MCF 10A (cell line): ENCODE data around the gene PXDC1. TPM values are rescaled to one million over a fixed set of nuclear protein-coding genes. Genes with fewer than 3 reads are reported as not detected.

Experiments used
- BruUV-seq: library from RNA; stranded (reverse); fragments of 400-500 nt; replicated peaks from 2 replicates; lab custom pipeline; 2021; lab: Mats Ljungman, UMichigan
- CTCF ChIA-PET: fragments of 300-600 bp; sonication (Branson Sonifier 250); formaldehyde crosslinking; extraction: SDS; loops from one replicate; lab custom pipeline; 2021; ENCODE audit warnings: antibody characterized with exemption, inconsistent platforms; lab: Yijun Ruan, JAX
- POLR2A ChIA-PET: fragments of 300-600, 350-650 bp; sonication (Branson Sonifier 250); formaldehyde crosslinking; extraction: SDS; loops from one replicate; lab custom pipeline; 2020; ENCODE audit warnings: antibody characterized with exemption, inconsistent platforms; lab: Yijun Ruan, JAX
- DNase-seq: peaks from one replicate; pipeline ENCODE4 v3.0.0-alpha.2; 2018; ENCODE audit not compliant: unreplicated experiment
- H3K27ac Mint-ChIP-seq: one replicate; pipeline ENCODE4 v1.8.0; 2022; ENCODE audit warnings: mild to moderate bottlenecking, low read depth, mixed read lengths; ENCODE audit not compliant: unreplicated experiment
- H3K27me3 Mint-ChIP-seq: one replicate; pipeline ENCODE4 v1.8.0; 2022; ENCODE audit warnings: mixed read lengths; ENCODE audit not compliant: insufficient read depth, unreplicated experiment
- H3K36me3 Mint-ChIP-seq: one replicate; pipeline ENCODE4 v1.8.0; 2022; ENCODE audit warnings: mild to moderate bottlenecking, moderate library complexity, mixed read lengths; ENCODE audit not compliant: insufficient read depth, unreplicated experiment
- H3K4me1 Mint-ChIP-seq: one replicate; pipeline ENCODE4 v1.8.0; 2022; ENCODE audit warnings: mixed read lengths; ENCODE audit not compliant: insufficient read depth, unreplicated experiment
- H3K4me3 Mint-ChIP-seq: one replicate; pipeline ENCODE4 v1.8.0; 2022; ENCODE audit warnings: mild to moderate bottlenecking, moderate library complexity, mixed read lengths; ENCODE audit not compliant: unreplicated experiment
- H3K9me3 Mint-ChIP-seq: one replicate; pipeline ENCODE4 v1.8.0; 2022; ENCODE audit warnings: mixed read lengths; ENCODE audit not compliant: unreplicated experiment
- intact Hi-C: fragments of 100-400 bp; cut with micrococcal nuclease; formaldehyde crosslinking; loops from 2 replicates; pipeline ENCODE4 v1.14.1; 2022
- total RNA-seq: library from RNA; stranded (reverse); gene quantifications from 2 replicates; pipeline ENCODE4 v1.2.3, GENCODE V29; 2022
- TF ChIP-seq, protein P1 (sequence below): fragments of 200-600 bp; IDR thresholded peaks from one replicate; pipeline ENCODE4 v1.8.0; 2022; ENCODE audit warnings: antibody characterized with exemption, mild to moderate bottlenecking; ENCODE audit not compliant: unreplicated experiment

The PXDC1 gene
- total RNA-seq, 1 experiment from 2014 or later, result 48.1 TPM

DNA sequence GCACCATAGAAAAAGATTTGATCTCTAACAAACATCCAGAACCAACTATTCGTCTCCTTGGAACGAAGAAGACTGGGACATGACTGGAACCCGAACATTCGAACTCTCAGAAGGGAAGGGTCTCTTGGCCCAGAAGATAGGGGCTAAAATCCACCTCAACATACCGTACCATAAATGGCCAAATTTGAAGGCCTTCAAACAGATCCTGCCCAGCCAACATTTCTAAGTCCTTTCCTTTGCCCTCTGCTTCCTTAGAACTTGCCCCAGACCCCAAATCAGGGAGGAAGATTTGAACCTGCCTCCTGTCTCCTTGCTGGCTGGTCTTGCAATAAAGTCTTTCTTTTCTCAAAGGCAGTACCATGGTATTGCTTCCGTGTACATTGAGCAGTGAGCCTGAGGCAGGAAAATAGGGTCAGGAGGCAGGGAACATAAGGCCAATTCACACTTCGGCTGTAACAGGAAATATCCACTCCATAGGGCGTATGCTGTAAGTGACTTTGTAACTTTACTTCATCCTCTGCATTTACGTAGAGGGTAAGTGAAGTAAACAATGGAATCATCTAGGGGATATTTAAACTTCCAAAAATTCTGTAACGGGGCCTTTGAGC is 1.8 kb upstream of the PXDC1 start:
- H3K4me1 Mint-ChIP-seq, result peaks cover 13% of the 10 kb centered on the region
- BruUV-seq, result TSS peak; percentile 45
- ChIA-PET POLR2A (interaction anchor here (1.6 kb wide), 1 partner anchor 95 kb away, joined by 5 read pairs; no protein-coding TSS in a partner anchor), CTCF (interaction anchor here (0.9 kb wide), 1 partner anchor 135 kb away, joined by 3 read pairs; no protein-coding TSS in a partner anchor)
- DNase-seq, result no peak
- H3K36me3 Mint-ChIP-seq, result peaks cover 7% of the 10 kb centered on the region
- no peak overlapping the region for H3K27ac Mint-ChIP-seq
- no peaks in the 10 kb centered on the region for H3K27me3 Mint-ChIP-seq
- intact Hi-C loops, result no loop called here
- no peaks in the 10 kb centered on the region for H3K9me3 Mint-ChIP-seq
- TF ChIP-seq, protein P1, sequence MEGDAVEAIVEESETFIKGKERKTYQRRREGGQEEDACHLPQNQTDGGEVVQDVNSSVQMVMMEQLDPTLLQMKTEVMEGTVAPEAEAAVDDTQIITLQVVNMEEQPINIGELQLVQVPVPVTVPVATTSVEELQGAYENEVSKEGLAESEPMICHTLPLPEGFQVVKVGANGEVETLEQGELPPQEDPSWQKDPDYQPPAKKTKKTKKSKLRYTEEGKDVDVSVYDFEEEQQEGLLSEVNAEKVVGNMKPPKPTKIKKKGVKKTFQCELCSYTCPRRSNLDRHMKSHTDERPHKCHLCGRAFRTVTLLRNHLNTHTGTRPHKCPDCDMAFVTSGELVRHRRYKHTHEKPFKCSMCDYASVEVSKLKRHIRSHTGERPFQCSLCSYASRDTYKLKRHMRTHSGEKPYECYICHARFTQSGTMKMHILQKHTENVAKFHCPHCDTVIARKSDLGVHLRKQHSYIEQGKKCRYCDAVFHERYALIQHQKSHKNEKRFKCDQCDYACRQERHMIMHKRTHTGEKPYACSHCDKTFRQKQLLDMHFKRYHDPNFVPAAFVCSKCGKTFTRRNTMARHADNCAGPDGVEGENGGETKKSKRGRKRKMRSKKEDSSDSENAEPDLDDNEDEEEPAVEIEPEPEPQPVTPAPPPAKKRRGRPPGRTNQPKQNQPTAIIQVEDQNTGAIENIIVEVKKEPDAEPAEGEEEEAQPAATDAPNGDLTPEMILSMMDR, result no peak
- peak overlapping the region; percentile 81 for H3K4me3 Mint-ChIP-seq

DNA sequence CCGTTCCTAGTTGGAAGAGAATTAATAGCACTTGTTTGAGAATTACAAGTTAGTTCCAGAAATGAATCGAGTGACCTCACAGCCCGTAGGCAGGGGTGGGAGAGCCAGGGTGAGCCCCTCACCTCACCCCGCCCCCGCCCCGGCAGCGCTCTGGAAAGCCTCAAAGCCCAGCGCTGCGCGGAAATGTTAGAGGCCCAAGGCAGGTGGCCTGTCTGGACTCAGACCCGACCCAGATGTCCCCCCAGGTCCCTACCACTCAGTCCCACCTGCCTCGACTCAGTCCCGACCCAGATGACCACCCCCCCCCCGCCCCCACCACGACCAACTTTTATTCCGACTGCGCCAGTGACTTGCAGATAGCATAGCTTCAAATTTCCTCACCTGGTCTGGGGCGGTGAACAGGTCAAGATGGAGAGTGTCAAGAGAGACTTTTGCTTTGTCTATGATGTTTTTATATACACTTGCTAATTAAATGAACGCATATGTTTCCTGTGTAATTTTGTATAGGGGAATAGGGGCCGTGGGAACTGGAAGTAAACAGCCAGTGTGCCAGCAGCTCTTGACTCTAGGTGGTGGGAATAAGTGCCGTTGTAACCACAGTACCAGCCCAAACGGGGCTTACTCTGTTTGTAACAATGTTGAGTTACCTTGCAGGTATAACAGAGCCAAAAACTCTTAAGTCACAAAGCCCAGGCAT is 1.2 kb upstream of the PXDC1 start:
- no peak for DNase-seq
- peaks cover 7% of the 10 kb centered on the region for H3K36me3 Mint-ChIP-seq
- peaks cover 20% of the 10 kb centered on the region for H3K4me1 Mint-ChIP-seq
- H3K9me3 Mint-ChIP-seq, result no peaks in the 10 kb centered on the region
- CTCF ChIA-PET, result interaction anchor here (0.6 to 0.8 kb wide), 2 partner anchors 58 to 134 kb away, joined by 3 read pairs; no protein-coding TSS in a partner anchor
- POLR2A ChIA-PET, result interaction anchor here (0.5 to 1.6 kb wide), 11 partner anchors 9 to 280 kb away, joined by 3 to 9 read pairs (median 4); partner anchors contain the start of gene FAM50B
- no peak overlapping the region for H3K27ac Mint-ChIP-seq
- peak overlapping the region; percentile 81 for H3K4me3 Mint-ChIP-seq
- intact Hi-C loops, result no loop called here
- BruUV-seq, result no TSS peak
- TF ChIP-seq, protein P1, result no peak
- no peaks in the 10 kb centered on the region for H3K27me3 Mint-ChIP-seq

DNA sequence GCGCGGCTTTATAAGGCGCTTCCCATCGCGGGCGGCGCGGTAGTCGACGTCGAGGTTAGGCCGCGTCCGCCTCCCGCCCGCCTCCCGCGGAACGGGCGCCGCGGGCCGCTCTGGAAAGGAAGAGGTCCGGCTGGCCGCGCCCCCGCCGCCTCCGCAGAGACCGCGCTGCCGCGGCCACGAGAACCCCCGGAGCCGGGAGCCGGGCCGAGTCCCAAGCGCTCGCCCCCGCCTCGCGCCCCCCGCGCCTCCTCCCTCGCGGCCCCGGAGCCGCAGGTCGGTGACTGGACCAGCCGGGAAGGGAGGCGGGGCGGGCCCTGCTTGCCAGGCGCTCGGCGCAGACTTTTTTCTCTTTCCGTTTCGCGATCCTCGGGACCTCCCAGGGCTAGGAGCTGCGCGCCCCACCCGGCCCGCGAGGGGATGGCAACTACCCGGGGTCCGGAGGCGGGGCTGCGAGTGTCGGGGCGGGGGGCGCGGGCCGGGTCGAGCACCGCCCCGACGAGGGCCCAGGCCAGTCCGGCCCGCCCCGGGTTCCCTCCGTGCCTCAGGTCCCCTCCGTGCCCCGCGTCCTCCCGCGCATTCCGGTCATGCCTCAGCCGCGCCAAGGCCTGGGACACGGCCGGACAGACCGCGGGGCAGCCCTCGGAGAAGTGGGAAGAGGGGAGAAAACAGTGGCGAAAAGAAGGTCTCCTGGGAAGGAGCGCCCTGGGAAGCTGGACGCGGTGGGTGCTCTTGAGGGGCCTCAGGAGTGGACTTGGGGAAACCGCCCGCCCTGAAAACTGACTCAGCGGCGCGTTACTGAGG is 417 bp upstream of the PXDC1 start:
- no peaks in the 10 kb centered on the region for H3K27me3 Mint-ChIP-seq
- H3K4me3 Mint-ChIP-seq, result peak overlapping the region; percentile 81
- no TSS peak for BruUV-seq
- CTCF ChIA-PET, result interaction anchor here (0.6 to 0.8 kb wide), 3 partner anchors 59 to 337 kb away, joined by 3 read pairs; no protein-coding TSS in a partner anchor
- POLR2A ChIA-PET, result interaction anchor here (0.5 to 1.6 kb wide), 11 partner anchors 10 to 279 kb away, joined by 3 to 9 read pairs (median 4); partner anchors contain the start of gene FAM50B
- H3K27ac Mint-ChIP-seq, result no peak overlapping the region
- TF ChIP-seq, protein P1, result peak; percentile 24
- H3K36me3 Mint-ChIP-seq, result peaks cover 7% of the 10 kb centered on the region
- no peaks in the 10 kb centered on the region for H3K9me3 Mint-ChIP-seq
- peak; percentile 67 for DNase-seq
- intact Hi-C loops, result loop anchor here (2.0 kb wide), 1 partner anchor 239 kb away; no protein-coding TSS in a partner anchor
- peaks cover 27% of the 10 kb centered on the region for H3K4me1 Mint-ChIP-seq
